ENCODE data around the gene CCDC40.

The CCDC40 gene

DNA sequence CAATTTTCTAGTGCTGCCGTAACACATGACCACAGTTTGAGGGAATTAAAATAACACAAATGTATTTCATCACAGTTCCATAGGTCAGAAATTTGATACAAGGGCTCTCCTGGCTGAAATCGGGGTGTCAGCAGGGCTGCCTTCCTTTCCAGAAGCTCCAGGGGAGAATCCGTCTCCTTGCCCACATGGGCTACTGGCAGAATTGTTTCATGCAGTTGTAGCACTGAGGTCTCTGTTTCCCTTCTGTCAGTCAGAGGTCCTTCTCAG is 89.9 kb downstream of the CCDC40 start:
- Histone ChIP-seq H3K4me1 (ENCODE audit: control insufficient read depth in 2 of 2, insufficient read depth in 1 of 2, low read depth in 1 of 2, low read length in 2 of 2) (peaks cover 2 to 7% of the 10 kb centered on the region in 2 donors), H2BK15ac (ENCODE audit: low read length) (no peak overlapping the region), H2BK12ac (ENCODE audit: low read length) (no peak overlapping the region), H2BK120ac (ENCODE audit: low read depth, low read length) (no peak overlapping the region), H3K27ac (replicated peaks; ENCODE audit: low read length) (no peak overlapping the region), H2AK5ac (ENCODE audit: low read depth, low read length) (no peak overlapping the region), H3K9ac (ENCODE audit: low read depth, low read length, poor library complexity) (no peak overlapping the region), H3K23ac (ENCODE audit: low read depth, low read length, poor library complexity) (no peak overlapping the region), H4K8ac (ENCODE audit: low read depth, low read length) (no peak overlapping the region), H3K4me3 (ENCODE audit: low read length in 2 of 2) (no peak overlapping the region), H3K36me3 (replicated peaks in 1 of 2; ENCODE audit: control insufficient read depth in 2 of 2, insufficient read depth in 2 of 2, low read length in 2 of 2) (no peaks in the 10 kb centered on the region), H2AFZ (ENCODE audit: low read length) (no peak overlapping the region), H2BK5ac (ENCODE audit: low read length) (no peak overlapping the region), H3K14ac (ENCODE audit: low read length) (no peak overlapping the region), H3K18ac (ENCODE audit: low read length) (no peak overlapping the region), H3K27me3 (ENCODE audit: control insufficient read depth in 3 of 3, insufficient read depth in 3 of 3, low read depth in 1 of 3, low read length in 3 of 3) (no peaks in the 10 kb centered on the region), H3K79me1 (ENCODE audit: low read depth, low read length) (no peaks in the 10 kb centered on the region), H3K9me3 (replicated peaks in 1 of 2; ENCODE audit: control insufficient read depth in 2 of 2, insufficient read depth in 1 of 2, low read depth in 1 of 2, low read length in 2 of 2) (no peaks in the 10 kb centered on the region), H3K4ac (ENCODE audit: low read length) (no peak overlapping the region), H3K4me2 (ENCODE audit: insufficient read depth, low read length, poor library complexity, severe bottlenecking) (no peak overlapping the region), H4K91ac (ENCODE audit: low read depth, low read length, poor library complexity) (no peak overlapping the region)
- WGBS, 2 donors (ENCODE audit: extremely low coverage in 2 of 2, insufficient read length in 2 of 2, insufficient replicate concordance in 1 of 2), result no CpG with 5 or more reads among the region's 3 CpGs
- DNase-seq (ENCODE audit: low spot score), result no peak

DNA sequence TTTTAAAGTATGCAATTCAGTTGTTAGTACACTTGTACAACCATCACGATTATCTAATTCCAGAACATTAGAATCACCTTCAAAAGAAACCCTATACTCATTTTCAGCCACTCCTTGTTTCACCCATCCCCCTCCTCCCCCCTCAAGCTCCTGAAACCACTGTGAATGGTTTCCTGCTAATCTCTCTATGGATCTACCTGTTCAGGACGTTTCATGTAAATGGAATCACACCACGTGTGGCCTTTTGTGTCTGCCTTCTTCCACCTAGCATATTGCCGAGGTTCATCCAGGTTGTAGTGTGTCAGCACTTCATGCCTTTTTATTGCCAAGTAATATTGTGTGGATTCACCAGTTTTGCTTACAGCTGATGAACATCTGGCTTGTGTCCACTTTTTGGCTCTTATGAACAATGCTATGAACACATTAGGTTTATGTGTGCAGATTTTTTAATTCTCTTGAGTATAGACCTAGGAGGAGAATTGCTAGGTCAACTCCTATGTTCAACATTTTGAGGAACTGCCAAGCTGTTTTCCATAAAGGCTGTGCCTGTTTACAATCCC is 92.6 kb downstream of the CCDC40 start:
- Histone ChIP-seq H3K4me3 (ENCODE audit: low read length in 2 of 2) (no peak overlapping the region), H3K14ac (ENCODE audit: low read length) (no peak overlapping the region), H4K91ac (ENCODE audit: low read depth, low read length, poor library complexity) (no peak overlapping the region), H2BK5ac (ENCODE audit: low read length) (no peak overlapping the region), H3K9me3 (replicated peaks in 1 of 2; ENCODE audit: control insufficient read depth in 2 of 2, insufficient read depth in 1 of 2, low read depth in 1 of 2, low read length in 2 of 2) (no peaks in the 10 kb centered on the region), H3K4me2 (ENCODE audit: insufficient read depth, low read length, poor library complexity, severe bottlenecking) (no peak overlapping the region), H3K4me1 (ENCODE audit: control insufficient read depth in 2 of 2, insufficient read depth in 1 of 2, low read depth in 1 of 2, low read length in 2 of 2) (peaks cover 2 to 5% of the 10 kb centered on the region in 2 donors), H2AK5ac (ENCODE audit: low read depth, low read length) (no peak overlapping the region), H3K27ac (replicated peaks; ENCODE audit: low read length) (no peak overlapping the region), H3K23ac (ENCODE audit: low read depth, low read length, poor library complexity) (no peak overlapping the region), H2BK15ac (ENCODE audit: low read length) (no peak overlapping the region), H2AFZ (ENCODE audit: low read length) (no peak overlapping the region), H3K18ac (ENCODE audit: low read length) (no peak overlapping the region), H3K4ac (ENCODE audit: low read length) (no peak overlapping the region), H3K27me3 (ENCODE audit: control insufficient read depth in 3 of 3, insufficient read depth in 3 of 3, low read depth in 1 of 3, low read length in 3 of 3) (no peaks in the 10 kb centered on the region), H3K9ac (ENCODE audit: low read depth, low read length, poor library complexity) (no peak overlapping the region), H3K79me1 (ENCODE audit: low read depth, low read length) (no peaks in the 10 kb centered on the region), H4K8ac (ENCODE audit: low read depth, low read length) (no peak overlapping the region), H2BK12ac (ENCODE audit: low read length) (no peak overlapping the region), H2BK120ac (ENCODE audit: low read depth, low read length) (no peak overlapping the region), H3K36me3 (replicated peaks in 1 of 2; ENCODE audit: control insufficient read depth in 2 of 2, insufficient read depth in 2 of 2, low read length in 2 of 2) (peaks cover 10 to 17% of the 10 kb centered on the region in 2 donors)
- WGBS, 2 donors (ENCODE audit: extremely low coverage in 2 of 2, insufficient read length in 2 of 2, insufficient replicate concordance in 1 of 2), result no CpG with 5 or more reads among the region's 4 CpGs
- no peak for DNase-seq (ENCODE audit: low spot score)

DNA sequence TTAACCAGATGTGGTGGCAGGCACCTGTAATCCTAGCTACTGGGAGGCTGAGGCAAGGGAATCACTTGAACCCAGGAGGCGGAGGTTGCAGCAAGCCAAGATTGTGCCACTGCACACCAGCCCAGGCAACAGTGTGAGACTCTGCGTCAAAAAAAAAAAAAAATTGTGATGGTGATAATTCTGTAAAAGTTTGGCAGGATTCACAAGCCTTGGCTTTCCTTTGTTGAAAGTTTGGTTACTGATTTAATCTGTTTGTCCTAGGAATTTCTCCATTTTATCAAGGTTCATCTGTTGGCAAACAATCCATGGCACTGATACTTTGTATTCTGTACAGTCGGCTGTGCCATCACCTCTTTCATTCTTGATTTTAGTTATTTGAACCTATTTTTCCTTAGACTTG is 94.5 kb downstream of the CCDC40 start:
- Histone ChIP-seq H3K14ac (ENCODE audit: low read length) (no peak overlapping the region), H3K36me3 (replicated peaks in 1 of 2; ENCODE audit: control insufficient read depth in 2 of 2, insufficient read depth in 2 of 2, low read length in 2 of 2) (peaks cover 18 to 36% of the 10 kb centered on the region in 2 donors), H4K91ac (ENCODE audit: low read depth, low read length, poor library complexity) (no peak overlapping the region), H2BK120ac (ENCODE audit: low read depth, low read length) (no peak overlapping the region), H3K27ac (replicated peaks; ENCODE audit: low read length) (no peak overlapping the region), H4K8ac (ENCODE audit: low read depth, low read length) (no peak overlapping the region), H3K4me3 (ENCODE audit: low read length in 2 of 2) (no peak overlapping the region), H3K4me2 (ENCODE audit: insufficient read depth, low read length, poor library complexity, severe bottlenecking) (no peak overlapping the region), H3K4ac (ENCODE audit: low read length) (no peak overlapping the region), H2AK5ac (ENCODE audit: low read depth, low read length) (no peak overlapping the region), H3K18ac (ENCODE audit: low read length) (no peak overlapping the region), H2AFZ (ENCODE audit: low read length) (no peak overlapping the region), H2BK12ac (ENCODE audit: low read length) (no peak overlapping the region), H2BK5ac (ENCODE audit: low read length) (no peak overlapping the region), H3K27me3 (ENCODE audit: control insufficient read depth in 3 of 3, insufficient read depth in 3 of 3, low read depth in 1 of 3, low read length in 3 of 3) (no peaks in the 10 kb centered on the region), H3K9me3 (replicated peaks in 1 of 2; ENCODE audit: control insufficient read depth in 2 of 2, insufficient read depth in 1 of 2, low read depth in 1 of 2, low read length in 2 of 2) (no peaks in the 10 kb centered on the region), H3K23ac (ENCODE audit: low read depth, low read length, poor library complexity) (no peak overlapping the region), H3K4me1 (ENCODE audit: control insufficient read depth in 2 of 2, insufficient read depth in 1 of 2, low read depth in 1 of 2, low read length in 2 of 2) (no peaks in the 10 kb centered on the region), H3K79me1 (ENCODE audit: low read depth, low read length) (no peaks in the 10 kb centered on the region), H2BK15ac (ENCODE audit: low read length) (no peak overlapping the region), H3K9ac (ENCODE audit: low read depth, low read length, poor library complexity) (no peak overlapping the region)
- no CpG with 5 or more reads among the region's 3 CpGs for WGBS, 2 donors (ENCODE audit: extremely low coverage in 2 of 2, insufficient read length in 2 of 2, insufficient replicate concordance in 1 of 2)
- no peak for DNase-seq (ENCODE audit: low spot score)

GRCh38 chr17:80132906-80133625 is 96.6 kb downstream of the CCDC40 start:
- Histone ChIP-seq H2BK15ac (ENCODE audit: low read length) (no peak overlapping the region), H3K14ac (ENCODE audit: low read length) (no peak overlapping the region), H3K36me3 (replicated peaks in 1 of 2; ENCODE audit: control insufficient read depth in 2 of 2, insufficient read depth in 2 of 2, low read length in 2 of 2) (peaks cover 35 to 57% of the 10 kb centered on the region in 2 donors), H3K9me3 (replicated peaks in 1 of 2; ENCODE audit: control insufficient read depth in 2 of 2, insufficient read depth in 1 of 2, low read depth in 1 of 2, low read length in 2 of 2) (no peaks in the 10 kb centered on the region), H2AK5ac (ENCODE audit: low read depth, low read length) (no peak overlapping the region), H2BK12ac (ENCODE audit: low read length) (no peak overlapping the region), H3K4me2 (ENCODE audit: insufficient read depth, low read length, poor library complexity, severe bottlenecking) (no peak overlapping the region), H2BK5ac (ENCODE audit: low read length) (no peak overlapping the region), H3K18ac (ENCODE audit: low read length) (no peak overlapping the region), H3K4me3 (ENCODE audit: low read length in 2 of 2) (no peak overlapping the region), H3K23ac (ENCODE audit: low read depth, low read length, poor library complexity) (no peak overlapping the region), H3K4me1 (ENCODE audit: control insufficient read depth in 2 of 2, insufficient read depth in 1 of 2, low read depth in 1 of 2, low read length in 2 of 2) (no peaks in the 10 kb centered on the region), H3K27ac (replicated peaks; ENCODE audit: low read length) (no peak overlapping the region), H4K91ac (ENCODE audit: low read depth, low read length, poor library complexity) (no peak overlapping the region), H3K79me1 (ENCODE audit: low read depth, low read length) (peaks cover 3% of the 10 kb centered on the region), H3K27me3 (ENCODE audit: control insufficient read depth in 3 of 3, insufficient read depth in 3 of 3, low read depth in 1 of 3, low read length in 3 of 3) (no peaks in the 10 kb centered on the region), H3K4ac (ENCODE audit: low read length) (no peak overlapping the region), H2BK120ac (ENCODE audit: low read depth, low read length) (no peak overlapping the region), H4K8ac (ENCODE audit: low read depth, low read length) (no peak overlapping the region), H2AFZ (ENCODE audit: low read length) (no peak overlapping the region), H3K9ac (ENCODE audit: low read depth, low read length, poor library complexity) (no peak overlapping the region)
- WGBS, 2 donors (ENCODE audit: extremely low coverage in 2 of 2, insufficient read length in 2 of 2, insufficient replicate concordance in 1 of 2), result no CpG with 5 or more reads among the region's 5 CpGs
- no peak for DNase-seq (ENCODE audit: low spot score)

All from neuronal stem cell (in vitro differentiated cells).